Esophagus muscularis mucosa (tissue), 4 donors: ENCODE results near the gene NPAS3. TPM values are rescaled to one million over a fixed set of nuclear protein-coding genes. Genes with fewer than 3 reads are reported as not detected.
"Not testable (repeated sequence)": the region's sequence is repeated elsewhere in the genome, so short reads cannot be mapped to it uniquely, and the experiment has no call there.

Experiments used
- DNase-seq: peaks from one replicate; pipeline ENCODE4 v3.0.0-alpha.2; 2017; ENCODE audit errors: extremely low spot score
- H3K27ac ChIP-seq, 4 donors: fragments of 200-600 bp; sonication (generic); replicated peaks in 1 of 4; 1 replicate in 3 of 4; 2 replicates in 1 of 4; pipeline ENCODE4 v1.5.1; 2016 to 2019; ENCODE audit warnings: mild to moderate bottlenecking in 1 of 4
- H3K27me3 ChIP-seq, 4 donors: fragments of 200-600 bp; sonication (generic); one replicate each; pipeline versions ENCODE4 v1.5.1 to v1.6.0; 2016 to 2019
- H3K36me3 ChIP-seq, 4 donors: fragments of 200-600 bp; sonication (generic); one replicate each; pipeline ENCODE4 v1.5.1; 2016 to 2019
- H3K4me1 ChIP-seq, 4 donors: fragments of 200-600 bp; sonication (generic); one replicate each; pipeline ENCODE4 v1.5.1; 2016 to 2019
- H3K4me3 ChIP-seq, 4 donors: fragments of 200-600 bp; sonication (generic); 1 replicate in 2 of 4; 2 replicates in 2 of 4; pipeline ENCODE4 v1.5.1; 2016 to 2019; ENCODE audit warnings: mild to moderate bottlenecking in 4 of 4, moderate library complexity in 1 of 4
- H3K9me3 ChIP-seq, 4 donors: fragments of 200-600 bp; sonication (generic); 1 replicate in 3 of 4; 2 replicates in 1 of 4; pipeline ENCODE4 v1.5.1; 2016 to 2019
- EP300 ChIP-seq: sonication (generic); formaldehyde crosslinking; IDR thresholded peaks from one replicate; pipeline ENCODE4 v1.6.1; 2017; ENCODE audit warnings: antibody characterized with exemption
- POLR2A ChIP-seq: fragments of 450-650 bp; IDR thresholded peaks from one replicate; pipeline ENCODE4 v1.6.1; 2017; ENCODE audit warnings: antibody characterized with exemption, moderate library complexity, mild to moderate bottlenecking, low read depth
- POLR2AphosphoS5 ChIP-seq, 2 donors: sonication (generic); formaldehyde crosslinking; IDR thresholded peaks; one replicate each; pipeline ENCODE4 v1.6.1; 2017; ENCODE audit warnings: antibody characterized with exemption in 2 of 2
- WGBS: methylation state at CpG from one replicate; pipeline ENCODE4 v1.1.5; 2018; 5-methylcytosine and 5-hydroxymethylcytosine counted together
- intact Hi-C: fragments of 100-400 bp; cut with DNase I; formaldehyde crosslinking; loops from one replicate; pipeline ENCODE4 v1.15.1; 2023
- total RNA-seq, 4 donors: library from RNA; depleted of rRNA; stranded (reverse); fragments of >200 nt; gene quantifications; one replicate each; pipeline versions ENCODE4 v1.1.0 to v1.2.1, GENCODE V29; 2016
- TF ChIP-seq, protein P1 (sequence below), 3 experiments: fragments of 200-600 bp in 2 of 3; fragments of 450-650 bp in 1 of 3; sonication (generic) in 2 of 3; IDR thresholded peaks; one replicate each; pipeline ENCODE4 v1.5.1; 2017 to 2019; ENCODE audit warnings: antibody characterized with exemption in 3 of 3, mild to moderate bottlenecking in 2 of 3, moderate library complexity in 1 of 3

The NPAS3 gene
- total RNA-seq, 4 donors from 2014 or later, result 3.3 to 7.3 (median 5.8) TPM

DNA sequence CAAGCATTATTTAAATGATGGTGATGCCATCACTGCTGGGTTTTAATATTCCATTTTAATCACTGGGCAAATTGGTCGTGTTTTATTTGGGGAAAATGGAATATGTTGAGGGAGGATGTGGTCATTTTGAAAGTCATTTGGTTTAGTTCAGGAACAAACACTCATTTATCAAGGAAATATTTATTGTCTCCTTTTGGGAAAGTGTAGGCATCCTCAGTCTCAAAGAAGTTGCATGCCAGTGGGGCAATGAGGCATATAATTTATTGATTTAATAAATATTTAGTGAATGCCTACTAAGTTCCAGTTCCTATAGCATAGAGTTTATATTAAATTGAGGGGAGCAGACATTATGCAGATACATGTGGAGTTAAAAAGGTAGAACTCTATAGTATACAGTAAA lies 134.3 kb downstream of the NPAS3 start:
- 67% methylated on average over 1 of the region's 1 CpG for WGBS
- intact Hi-C loops, result no loop called here
- Histone ChIP-seq H3K9me3 (no peaks in the 10 kb centered on the region), H3K36me3 (no peaks in the 10 kb centered on the region), H3K4me1 (no peaks in the 10 kb centered on the region), H3K4me3 (no peak overlapping the region), H3K27ac (no peak overlapping the region), H3K27me3 (no peaks in the 10 kb centered on the region)
- DNase-seq, result no peak
- TF ChIP-seq POLR2AphosphoS5 (IDR thresholded peaks at IDR 0.05) (no peak), EP300 (no peak), POLR2A (no peak)
- TF ChIP-seq, protein P1, sequence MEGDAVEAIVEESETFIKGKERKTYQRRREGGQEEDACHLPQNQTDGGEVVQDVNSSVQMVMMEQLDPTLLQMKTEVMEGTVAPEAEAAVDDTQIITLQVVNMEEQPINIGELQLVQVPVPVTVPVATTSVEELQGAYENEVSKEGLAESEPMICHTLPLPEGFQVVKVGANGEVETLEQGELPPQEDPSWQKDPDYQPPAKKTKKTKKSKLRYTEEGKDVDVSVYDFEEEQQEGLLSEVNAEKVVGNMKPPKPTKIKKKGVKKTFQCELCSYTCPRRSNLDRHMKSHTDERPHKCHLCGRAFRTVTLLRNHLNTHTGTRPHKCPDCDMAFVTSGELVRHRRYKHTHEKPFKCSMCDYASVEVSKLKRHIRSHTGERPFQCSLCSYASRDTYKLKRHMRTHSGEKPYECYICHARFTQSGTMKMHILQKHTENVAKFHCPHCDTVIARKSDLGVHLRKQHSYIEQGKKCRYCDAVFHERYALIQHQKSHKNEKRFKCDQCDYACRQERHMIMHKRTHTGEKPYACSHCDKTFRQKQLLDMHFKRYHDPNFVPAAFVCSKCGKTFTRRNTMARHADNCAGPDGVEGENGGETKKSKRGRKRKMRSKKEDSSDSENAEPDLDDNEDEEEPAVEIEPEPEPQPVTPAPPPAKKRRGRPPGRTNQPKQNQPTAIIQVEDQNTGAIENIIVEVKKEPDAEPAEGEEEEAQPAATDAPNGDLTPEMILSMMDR (IDR thresholded peaks at IDR 0.05), result no peak

DNA sequence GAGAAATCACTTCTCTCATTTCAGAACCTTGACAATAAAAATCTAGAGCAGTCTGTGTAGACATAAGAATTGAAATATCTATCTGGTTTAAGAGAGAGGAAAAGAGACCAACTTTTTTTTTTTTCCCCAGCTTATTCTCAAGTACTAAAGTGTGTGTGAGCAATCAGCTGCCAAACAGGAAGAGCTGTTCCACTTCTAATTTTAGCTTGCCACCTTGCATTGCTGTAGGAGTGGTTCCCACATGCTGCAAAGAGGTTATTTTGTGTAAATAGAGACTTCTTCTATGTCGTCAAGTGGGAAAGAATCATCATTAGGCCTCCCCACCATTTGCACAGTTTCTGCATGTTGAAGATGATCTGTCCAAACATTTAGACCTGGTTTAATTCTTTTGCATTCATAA lies 142.6 kb downstream of the NPAS3 start:
- Histone ChIP-seq H3K27me3 (no peaks in the 10 kb centered on the region), H3K9me3 (no peaks in the 10 kb centered on the region), H3K4me1 (peaks cover 0 to 8% (median 0%) of the 10 kb centered on the region in 4 donors), H3K4me3 (no peak overlapping the region), H3K36me3 (no peaks in the 10 kb centered on the region), H3K27ac (no peak overlapping the region)
- 28% methylated on average over 1 of the region's 1 CpG for WGBS
- intact Hi-C loops, result no loop called here
- TF ChIP-seq, protein P1 (IDR thresholded peaks at IDR 0.05), result no peak
- no peak for TF ChIP-seq EP300
- no peak for DNase-seq

DNA sequence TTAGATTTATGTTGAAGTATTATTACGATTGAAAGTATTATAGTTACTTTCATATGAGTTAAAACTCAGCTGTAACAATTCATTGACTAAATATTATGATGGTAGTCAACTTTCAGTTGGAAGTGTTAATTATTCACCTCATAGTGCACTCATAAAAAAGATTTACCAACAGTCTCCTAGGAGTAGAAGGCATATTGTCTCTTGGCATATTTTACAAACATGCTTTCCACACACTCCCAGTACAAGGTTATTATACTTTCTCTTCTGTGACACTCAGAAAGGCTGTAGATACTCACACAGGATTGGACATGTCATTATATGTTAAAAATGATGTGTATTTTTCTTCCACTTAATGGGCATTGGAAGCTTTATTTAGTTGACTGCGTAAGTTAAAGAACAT lies 147.1 kb downstream of the NPAS3 start:
- Histone ChIP-seq H3K4me3 (no peak overlapping the region), H3K4me1 (peaks cover 0 to 8% (median 0%) of the 10 kb centered on the region in 4 donors), H3K36me3 (no peaks in the 10 kb centered on the region), H3K27ac (no peak overlapping the region), H3K27me3 (no peaks in the 10 kb centered on the region), H3K9me3 (peaks cover 0 to 13% (median 3%) of the 10 kb centered on the region in 4 donors)
- no peak for DNase-seq
- TF ChIP-seq POLR2AphosphoS5 (IDR thresholded peaks at IDR 0.05), result no peak
- TF ChIP-seq, protein P1 (IDR thresholded peaks at IDR 0.05), result no peak
- no peak for TF ChIP-seq POLR2A
- no peak for TF ChIP-seq EP300
- WGBS, result 92% methylated on average over 2 of the region's 2 CpGs
- intact Hi-C loops, result no loop called here

DNA sequence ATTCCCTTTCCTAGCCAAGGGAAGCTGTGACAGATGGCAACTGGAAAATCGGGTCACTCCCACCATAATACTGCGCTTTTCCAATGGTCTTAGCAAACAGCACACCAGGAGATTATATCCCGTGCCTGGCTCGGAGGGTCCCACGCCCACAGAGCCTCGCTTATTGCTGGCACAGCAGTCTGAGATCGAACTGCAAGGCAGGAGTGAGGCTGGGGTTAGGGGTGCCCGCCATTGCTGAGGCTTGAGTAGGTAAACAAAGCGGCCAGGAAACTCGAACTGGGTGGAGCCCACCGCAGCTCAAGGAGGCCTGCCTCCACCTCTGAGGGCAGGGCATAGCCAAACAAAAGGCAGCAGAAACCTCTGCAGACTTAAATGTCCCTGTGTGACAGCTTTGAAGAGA lies 149.6 kb downstream of the NPAS3 start:
- H3K27ac ChIP-seq, H3K4me1 ChIP-seq, H3K4me3 ChIP-seq, H3K27me3 ChIP-seq, intact Hi-C loops, H3K36me3 ChIP-seq, DNase-seq: not testable (repeated sequence)
- 80% methylated on average over 10 of the region's 11 CpGs for WGBS
- H3K9me3 ChIP-seq, result peaks cover 0 to 13% (median 3%) of the 10 kb centered on the region in 4 donors

DNA sequence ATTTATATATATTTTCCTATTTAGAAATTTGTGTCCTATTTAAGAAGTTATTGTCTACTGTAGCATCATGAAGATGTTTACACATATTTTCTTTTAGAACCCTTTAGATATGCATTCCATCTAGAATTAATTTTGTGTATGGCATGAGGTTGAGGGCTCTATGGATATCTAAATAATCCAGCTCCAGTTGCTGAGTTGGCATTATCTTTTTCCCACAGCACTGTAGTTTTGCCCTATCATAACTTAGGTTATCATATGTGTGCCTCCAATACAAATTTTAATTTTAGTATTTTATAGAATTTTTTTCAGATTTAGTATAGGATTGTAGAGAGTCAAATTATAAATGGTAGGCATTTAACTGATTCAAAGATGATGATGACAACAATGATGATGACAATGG lies 159.3 kb downstream of the NPAS3 start:
- Histone ChIP-seq H3K4me3 (no peak overlapping the region), H3K4me1 (peaks cover 0 to under 1% (median 0%) of the 10 kb centered on the region in 4 donors), H3K27ac (no peak overlapping the region), H3K27me3 (no peaks in the 10 kb centered on the region), H3K9me3 (no peaks in the 10 kb centered on the region), H3K36me3 (no peaks in the 10 kb centered on the region)
- DNase-seq, result no peak
- intact Hi-C loops, result no loop called here
- TF ChIP-seq, protein P1 (IDR thresholded peaks at IDR 0.05), result no peak
- TF ChIP-seq EP300 (no peak), POLR2AphosphoS5 (IDR thresholded peaks at IDR 0.05) (no peak), POLR2A (no peak)
